ENCODE results near the gene PPARD.

Gene PPARD

GRCh38 chr6:35468980-35469750, 126.8 kb downstream of the PPARD start:
- DNase-seq (ENCODE audit: low read depth in 2 of 2), result no peak

GRCh38 chr6:35469751-35470662, 127.6 kb downstream of the PPARD start:
- no peak for DNase-seq (ENCODE audit: low read depth in 2 of 2)

DNA sequence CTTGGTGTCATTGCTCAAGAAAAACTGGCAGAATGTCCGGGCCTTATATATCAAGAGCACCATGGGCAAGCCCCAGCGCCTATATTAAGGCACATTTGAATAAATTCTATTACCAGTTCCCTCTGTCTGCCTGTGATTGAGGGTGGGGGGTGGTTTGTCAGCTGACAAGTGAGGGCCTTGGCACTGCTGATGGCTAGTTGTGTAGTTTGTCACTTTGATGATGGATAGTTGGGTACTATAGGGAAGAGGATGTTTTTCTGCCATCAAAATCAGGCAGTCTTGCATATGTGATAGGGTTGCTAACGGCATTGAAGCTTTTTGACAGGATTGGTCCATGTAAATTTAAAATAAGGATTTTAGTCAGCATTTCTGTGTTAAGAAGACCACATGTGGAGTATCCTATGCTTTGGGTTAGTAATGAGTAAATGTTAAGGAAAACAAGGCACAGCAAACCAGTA, 128.3 kb downstream of the PPARD start:
- DNase-seq (ENCODE audit: low read depth in 2 of 2), result no peak

GRCh38 chr6:35471836-35472345, 129.5 kb downstream of the PPARD start:
- DNase-seq (ENCODE audit: low read depth in 2 of 2), result no peak

DNA sequence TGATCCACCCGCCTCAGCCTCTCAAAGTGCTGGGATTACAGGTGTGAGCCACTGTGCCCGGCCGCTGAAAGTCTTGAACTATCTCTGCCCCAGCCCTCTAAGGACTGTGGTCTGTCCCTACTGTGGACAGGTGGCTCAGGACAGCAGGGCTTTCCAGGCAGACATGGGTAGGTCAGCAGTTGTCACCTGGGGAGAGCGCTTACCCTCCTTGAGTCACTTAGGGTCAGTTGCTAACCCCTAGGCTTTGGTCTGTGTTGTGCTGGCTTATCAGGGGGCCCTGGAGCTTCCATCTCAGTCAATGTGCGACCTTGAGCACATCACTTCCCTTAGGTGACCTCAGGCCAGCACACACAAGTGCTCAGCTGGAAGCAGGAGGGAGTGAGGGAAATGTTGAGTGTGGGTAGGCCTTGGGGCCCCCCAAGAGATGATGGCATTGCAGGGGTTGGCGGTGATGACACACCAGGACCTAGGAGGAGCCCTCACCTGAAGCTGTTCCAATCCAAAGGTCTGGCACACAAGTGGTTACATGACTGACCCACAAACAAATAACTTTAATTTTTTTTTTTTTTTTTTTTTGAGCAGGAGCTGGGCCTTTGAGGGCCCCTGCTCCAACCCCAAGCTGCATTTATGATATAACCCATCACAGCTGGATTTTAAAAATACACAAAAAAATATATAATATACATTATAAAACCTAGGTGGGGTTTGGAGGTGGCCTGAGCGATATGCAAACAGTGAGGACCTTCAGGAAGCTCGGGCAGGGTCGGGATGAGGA, 130.9 kb downstream of the PPARD start:
- no peak for DNase-seq (ENCODE audit: low read depth in 2 of 2)

- no peak for DNase-seq (ENCODE audit: low read depth in 2 of 2)
Observed at GRCh38 chr6:35473850-35474130, 131.4 kb downstream of the PPARD start.

GRCh38 chr6:35474131-35474941, 132.0 kb downstream of the PPARD start:
- no peak for DNase-seq (ENCODE audit: low read depth in 2 of 2)

GRCh38 chr6:35474942-35475570, 132.7 kb downstream of the PPARD start:
- no peak for DNase-seq (ENCODE audit: low read depth in 2 of 2)

DNA sequence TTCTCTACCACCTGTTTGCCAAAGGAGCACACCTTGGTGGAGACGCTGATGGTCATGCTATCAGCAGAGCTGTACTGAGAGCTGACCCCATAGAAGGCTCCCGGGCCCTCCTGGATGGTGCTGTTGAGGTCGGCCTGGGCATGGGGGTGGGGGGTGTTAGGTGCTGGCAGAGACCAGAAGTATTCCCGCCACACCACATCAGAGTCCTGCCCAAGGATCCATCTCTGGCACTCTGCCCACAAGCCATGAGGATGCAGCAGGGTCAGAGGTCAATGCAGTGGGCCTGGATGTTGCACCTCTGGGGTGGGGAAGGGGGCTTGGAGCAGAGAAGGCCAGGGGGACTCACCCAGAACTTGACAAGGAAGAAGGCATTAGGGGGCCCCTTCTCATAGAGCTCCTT, 133.2 kb downstream of the PPARD start:
- no peak for DNase-seq (ENCODE audit: low read depth in 2 of 2)

DNA sequence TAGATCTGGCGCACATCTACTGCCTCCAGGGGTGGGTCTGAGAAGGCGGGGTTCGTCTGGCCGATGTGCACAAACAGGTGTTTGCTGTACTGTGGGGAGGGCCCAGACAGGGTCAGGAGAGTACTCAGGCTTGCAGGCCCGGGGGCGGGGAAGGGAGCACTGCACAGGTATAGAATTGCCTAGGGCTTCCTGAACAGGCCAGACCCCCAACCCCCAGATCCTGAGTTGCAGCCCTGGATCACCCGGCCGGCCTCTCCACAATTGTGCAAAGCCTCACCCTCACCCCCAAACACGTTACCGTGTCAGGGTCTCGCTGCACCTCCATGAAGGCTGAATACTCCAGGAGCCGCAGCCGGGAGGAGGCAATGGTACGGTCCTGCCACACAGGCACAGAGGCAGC, 133.6 kb downstream of the PPARD start:
- no peak for DNase-seq (ENCODE audit: low read depth in 2 of 2)

DNA sequence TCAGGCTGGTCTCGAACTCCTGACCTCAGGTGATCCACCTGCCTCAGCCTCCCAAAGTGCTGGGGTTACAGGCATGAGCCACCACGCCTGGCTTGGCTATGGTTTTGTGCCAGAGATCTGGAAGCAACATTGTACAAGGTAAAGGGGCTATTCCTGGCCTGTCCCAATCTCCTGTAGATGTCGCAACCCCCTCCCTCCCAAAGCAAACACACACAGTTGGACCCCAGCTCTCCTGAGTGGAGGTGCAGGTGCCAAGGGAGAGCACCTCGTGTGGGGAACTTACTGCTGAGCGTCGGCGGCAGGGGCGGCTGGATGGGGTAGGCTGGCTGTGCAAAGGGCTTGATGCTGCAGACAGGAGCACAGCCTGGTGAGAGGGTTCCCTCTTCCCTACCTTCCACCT, 134.7 kb downstream of the PPARD start:
- DNase-seq (ENCODE audit: low read depth in 2 of 2), result no peak

All from fibroblast of skin of left biceps (primary cell).